SK-N-SH (cell line): Measurements from ENCODE around the gene SRM. TPM values are rescaled to one million over a fixed set of nuclear protein-coding genes. Genes with fewer than 3 reads are reported as not detected.
A peak's percentile ranks its signal among the peaks of the same experiment; 100 is the strongest.
"Not testable (repeated sequence)": the region's sequence is repeated elsewhere in the genome, so short reads cannot be mapped to it uniquely, and the experiment has no call there.

Experiments used
- CTCF ChIA-PET: fragments of 300-600, 350-600 bp; formaldehyde crosslinking; extraction: SDS; loops from one replicate; lab custom pipeline; 2021; lab: Yijun Ruan, JAX
- POLR2A ChIA-PET: fragments of 350-600 bp; sonication (Branson Sonifier 250); formaldehyde crosslinking; extraction: SDS; loops from one replicate; lab custom pipeline; 2020; ENCODE audit warnings: antibody characterized with exemption, inconsistent platforms; lab: Yijun Ruan, JAX
- DNase-seq: peaks from one replicate; pipeline ENCODE4 v3.0.0; 2012
- H2AFZ ChIP-seq: fragments of 200-600 bp; sonication (generic); 2 replicates; pipeline ENCODE4 v1.8.1; 2016; ENCODE audit warnings: antibody characterized with exemption, mild to moderate bottlenecking, low read depth
- H3F3A ChIP-seq: fragments of 200-600 bp; sonication (generic); replicated peaks from 2 replicates; pipeline ENCODE3; 2016; ENCODE audit warnings: antibody characterized with exemption, mild to moderate bottlenecking; ENCODE audit not compliant: insufficient read depth
- H3K27ac ChIP-seq, 2 experiments: fragments of 200-500 bp in 1 of 2; fragments of 200-600 bp in 1 of 2; sonication (Bioruptor generic) in 1 of 2; sonication (generic), shearing (Covaris generic) in 1 of 2; 2 replicates each; pipeline versions ENCODE4 v1.5.1 to v1.6.1; 2014 to 2016; ENCODE audit warnings: low read depth in 2 of 2, inconsistent platforms in 1 of 2, low read length in 1 of 2, mild to moderate bottlenecking in 1 of 2, mixed read lengths in 1 of 2
- H3K27me3 ChIP-seq: fragments of 200-600 bp; sonication (generic), shearing (Covaris generic); 2 replicates; pipeline ENCODE4 v1.6.1; 2016; ENCODE audit warnings: mixed run types; ENCODE audit not compliant: insufficient read depth
- H3K36me3 ChIP-seq, 2 experiments: fragments of 200-500 bp in 1 of 2; fragments of 200-600 bp in 1 of 2; sonication (Bioruptor generic) in 1 of 2; sonication (generic) in 1 of 2; replicated peaks in 1 of 2; 2 replicates each; pipeline versions ENCODE3 to v1.5.1; 2014 to 2016; ENCODE audit warnings: low read length in 1 of 2, mild to moderate bottlenecking in 1 of 2; ENCODE audit not compliant: insufficient read depth in 2 of 2, control insufficient read depth in 1 of 2
- H3K4me1 ChIP-seq, 2 experiments: fragments of 200-500 bp in 1 of 2; fragments of 200-600 bp in 1 of 2; sonication (Bioruptor generic) in 1 of 2; sonication (generic), shearing (Covaris generic) in 1 of 2; 2 replicates each; pipeline versions ENCODE4 v1.5.1 to v1.6.1; 2014 to 2016; ENCODE audit warnings: low read depth in 1 of 2, low read length in 1 of 2, mixed run types in 1 of 2; ENCODE audit not compliant: insufficient read depth in 2 of 2, control insufficient read depth in 1 of 2
- H3K4me2 ChIP-seq: fragments of 200-600 bp; sonication (generic), shearing (Covaris generic); 2 replicates; pipeline ENCODE4 v1.6.1; 2017; ENCODE audit warnings: mixed run types
- H3K4me3 ChIP-seq, 2 experiments: fragments of 200-500 bp in 1 of 2; fragments of 200-600 bp in 1 of 2; sonication (Bioruptor generic) in 1 of 2; sonication (generic), shearing (Covaris generic) in 1 of 2; 2 replicates each; pipeline versions ENCODE4 v1.5.1 to v1.8.1; 2014 to 2016; ENCODE audit warnings: low read depth in 2 of 2, inconsistent platforms in 1 of 2, low read length in 1 of 2, mild to moderate bottlenecking in 1 of 2, mixed read lengths in 1 of 2, moderate library complexity in 1 of 2
- H3K79me2 ChIP-seq: fragments of 200-600 bp; sonication (generic); 2 replicates; pipeline ENCODE4 v1.8.1; 2017; ENCODE audit warnings: mild to moderate bottlenecking; ENCODE audit not compliant: insufficient read depth
- H3K9ac ChIP-seq: fragments of 200-600 bp; sonication (generic); 2 replicates; pipeline ENCODE4 v1.6.1; 2017; ENCODE audit warnings: mixed run types
- H3K9me2 ChIP-seq: fragments of 200-600 bp; sonication (generic); 2 replicates; pipeline ENCODE4 v1.6.1; 2017; ENCODE audit warnings: mixed run types
- H3K9me3 ChIP-seq: fragments of 200-600 bp; sonication (generic); 2 replicates; pipeline ENCODE4 v1.6.1; 2017; ENCODE audit warnings: mixed run types, mild to moderate bottlenecking, moderate library complexity
- H4K20me1 ChIP-seq: fragments of 200-600 bp; sonication (generic); 2 replicates; pipeline ENCODE4 v1.6.1; 2017; ENCODE audit warnings: mild to moderate bottlenecking, mixed run types; ENCODE audit not compliant: insufficient read depth
- FOXJ3 ChIP-seq: sonication (generic); formaldehyde crosslinking; IDR thresholded peaks from 2 replicates; pipeline ENCODE4 v1.5.1; 2020; ENCODE audit warnings: mild to moderate bottlenecking, missing genetic modification reagents
- FOXM1 ChIP-seq: IDR thresholded peaks from 2 replicates; pipeline ENCODE4 v1.4.0; 2012; ENCODE audit warnings: low read depth, mild to moderate bottlenecking
- GABPA ChIP-seq: IDR thresholded peaks from 2 replicates; pipeline ENCODE4 v1.4.0; 2012; ENCODE audit warnings: low read depth, mild to moderate bottlenecking
- JUND ChIP-seq: IDR thresholded peaks from 2 replicates; pipeline ENCODE4 v1.4.0; 2012
- MXI1 ChIP-seq: IDR thresholded peaks from 2 replicates; pipeline ENCODE4 v1.6.1; 2012; ENCODE audit warnings: mild to moderate bottlenecking, low read depth, low read length, improper control_type of control experiment
- RAD21 ChIP-seq: IDR thresholded peaks from 2 replicates; pipeline ENCODE4 v1.6.1; 2012; ENCODE audit warnings: mild to moderate bottlenecking, low read length
- RCOR1 ChIP-seq: fragments of 150-350 bp; IDR thresholded peaks from 2 replicates; pipeline ENCODE4 v1.6.1; 2017; ENCODE audit warnings: antibody characterized with exemption, low read length
- RFX5 ChIP-seq: IDR thresholded peaks from 2 replicates; pipeline ENCODE4 v1.6.1; 2012; ENCODE audit warnings: mild to moderate bottlenecking, improper control_type of control experiment, low read length
- RXRA ChIP-seq: IDR thresholded peaks from 2 replicates; pipeline ENCODE4 v1.4.0; 2012; ENCODE audit warnings: low read depth, mild to moderate bottlenecking, borderline replicate concordance
- SMC3 ChIP-seq: IDR thresholded peaks from 2 replicates; pipeline ENCODE4 v1.6.1; 2012; ENCODE audit warnings: low read depth, low read length, improper control_type of control experiment
- TEAD4 ChIP-seq: IDR thresholded peaks from 2 replicates; pipeline ENCODE4 v1.4.0; 2012; ENCODE audit warnings: mild to moderate bottlenecking, borderline replicate concordance; ENCODE audit not compliant: insufficient read depth
- WGBS: methylation state at CpG from one replicate; pipeline ENCODE4 v1.1.6; 2017; ENCODE audit warnings: low lambda C conversion rate; 5-methylcytosine and 5-hydroxymethylcytosine counted together
- polyA plus RNA-seq, 3 experiments: library from polyadenylated mRNA; depleted of rRNA; stranded (reverse); fragments of >200 nt; gene quantifications; 2 replicates each; pipeline ENCODE4 v1.2.3, GENCODE V29; 2012
- TF ChIP-seq, protein P1 (sequence below): IDR thresholded peaks from 2 replicates; pipeline ENCODE4; 2012
- TF ChIP-seq, protein P2 (sequence below): IDR thresholded peaks from 2 replicates; pipeline ENCODE4 v1.4.0; 2012; ENCODE audit warnings: low read depth
- TF ChIP-seq, protein P3 (sequence below): IDR thresholded peaks from 2 replicates; pipeline ENCODE4 v1.4.0; 2012; ENCODE audit warnings: low read depth, borderline replicate concordance

SRM gene
- polyA plus RNA-seq, 1 of the 3 experiments (the other 2 are of a cell fraction), result 105 TPM

- not testable (repeated sequence) for H3K36me3 ChIP-seq, H3K27me3 ChIP-seq, H3K27ac ChIP-seq, H4K20me1 ChIP-seq, H3K9ac ChIP-seq, H3K9me3 ChIP-seq, H3K79me2 ChIP-seq, H3K9me2 ChIP-seq, H3F3A ChIP-seq, H3K4me1 ChIP-seq, DNase-seq
- ChIA-PET POLR2A (interaction anchor here (0.5 to 1.4 kb wide), 9 partner anchors 8 to 591 kb away, joined by 3 to 7 read pairs (median 3); partner anchors contain the start of genes EXOSC10, MTOR and SRM), CTCF (interaction anchor here (0.6 to 3.7 kb wide), 116 partner anchors 10 to 728 kb away, joined by 3 to 118 read pairs (median 6); partner anchors contain the start of genes AGTRAP, ANGPTL7, DISP3 and EXOSC10)
- 0 out of 2 replicates have a peak overlapping the region, but pooled peaks have one; percentile 29 for H3K4me2 ChIP-seq
- peak overlapping the region in 1 of 2 experiments; percentile 16; a peak in 1 of 4 replicates for H3K4me3 ChIP-seq
- peak overlapping the region; percentile 20; the same call in 1 of the 2 replicates for H2AFZ ChIP-seq
- 47% methylated on average over 18 of the region's 18 CpGs for WGBS
These were observed 22.6 kb downstream of the SRM start for GRCh38 chr1:11037019-11037739.

- Histone ChIP-seq H3K9me3 (no peaks in the 10 kb centered on the region), H3K79me2 (no peaks in the 10 kb centered on the region), H4K20me1 (no peaks in the 10 kb centered on the region), H3K4me2 (no peak overlapping the region), H3K9me2 (no peaks in the 10 kb centered on the region), H3K4me3 (no peak overlapping the region), H3K27ac (no peak overlapping the region), H3K9ac (no peak overlapping the region), H3K4me1 (no peaks in the 10 kb centered on the region), H3F3A (peaks cover 8% of the 10 kb centered on the region), H2AFZ (no peak overlapping the region), H3K36me3 (peaks cover 10 to 14% of the 10 kb centered on the region in 2 experiments), H3K27me3 (no peaks in the 10 kb centered on the region)
- 96% methylated on average over 10 of the region's 10 CpGs for WGBS
- no peak for DNase-seq
- ChIA-PET CTCF (interaction anchor here (0.9 kb wide), 1 partner anchor 164 kb away, joined by 3 read pairs; no protein-coding TSS in a partner anchor), POLR2A (interaction anchor here (0.5 to 0.6 kb wide), 2 partner anchors 508 to 636 kb away, joined by 3 read pairs; no protein-coding TSS in a partner anchor)
- TF ChIP-seq, protein P1, sequence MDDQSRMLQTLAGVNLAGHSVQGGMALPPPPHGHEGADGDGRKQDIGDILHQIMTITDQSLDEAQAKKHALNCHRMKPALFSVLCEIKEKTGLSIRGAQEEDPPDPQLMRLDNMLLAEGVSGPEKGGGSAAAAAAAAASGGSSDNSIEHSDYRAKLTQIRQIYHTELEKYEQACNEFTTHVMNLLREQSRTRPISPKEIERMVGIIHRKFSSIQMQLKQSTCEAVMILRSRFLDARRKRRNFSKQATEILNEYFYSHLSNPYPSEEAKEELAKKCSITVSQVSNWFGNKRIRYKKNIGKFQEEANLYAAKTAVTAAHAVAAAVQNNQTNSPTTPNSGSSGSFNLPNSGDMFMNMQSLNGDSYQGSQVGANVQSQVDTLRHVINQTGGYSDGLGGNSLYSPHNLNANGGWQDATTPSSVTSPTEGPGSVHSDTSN, result no peak
- TF ChIP-seq RAD21, result no peak
- TF ChIP-seq RFX5, result no peak
- no peak for TF ChIP-seq FOXJ3 (CRISPR knock-in tag)
- no peak for TF ChIP-seq FOXM1
- TF ChIP-seq JUND, result no peak
- TF ChIP-seq, protein P2, sequence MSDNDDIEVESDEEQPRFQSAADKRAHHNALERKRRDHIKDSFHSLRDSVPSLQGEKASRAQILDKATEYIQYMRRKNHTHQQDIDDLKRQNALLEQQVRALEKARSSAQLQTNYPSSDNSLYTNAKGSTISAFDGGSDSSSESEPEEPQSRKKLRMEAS, result no peak
- TF ChIP-seq TEAD4, result no peak
- TF ChIP-seq MXI1, result no peak
- no peak for TF ChIP-seq SMC3
- no peak for TF ChIP-seq GABPA
- TF ChIP-seq RCOR1, result no peak
- TF ChIP-seq, protein P3, sequence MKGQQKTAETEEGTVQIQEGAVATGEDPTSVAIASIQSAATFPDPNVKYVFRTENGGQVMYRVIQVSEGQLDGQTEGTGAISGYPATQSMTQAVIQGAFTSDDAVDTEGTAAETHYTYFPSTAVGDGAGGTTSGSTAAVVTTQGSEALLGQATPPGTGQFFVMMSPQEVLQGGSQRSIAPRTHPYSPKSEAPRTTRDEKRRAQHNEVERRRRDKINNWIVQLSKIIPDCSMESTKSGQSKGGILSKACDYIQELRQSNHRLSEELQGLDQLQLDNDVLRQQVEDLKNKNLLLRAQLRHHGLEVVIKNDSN, result no peak
- TF ChIP-seq RXRA, result no peak
These were observed 28.1 kb downstream of the SRM start for GRCh38 chr1:11031624-11032262.
